ENCODE measurements around the gene WDR1.

GRCh38 chr4:10105920-10106319 is 10.7 kb downstream of the WDR1 start:
- TF ChIP-seq CTCF (IDR thresholded peaks at IDR 0.05): no peak
- no peak for TF ChIP-seq POLR2A (IDR thresholded peaks at IDR 0.05)
